HG02642 (cell line): Measurements from ENCODE around the gene ANK3.

ENCODE experiments used
- ATAC-seq: cut with Tn5 transposase; IDR thresholded peaks from one replicate; pipeline ENCODE4 v1.9.1; 2021; ENCODE audit warnings: mild to moderate bottlenecking; ENCODE audit not compliant: unreplicated experiment, poor library complexity

Gene ANK3

DNA sequence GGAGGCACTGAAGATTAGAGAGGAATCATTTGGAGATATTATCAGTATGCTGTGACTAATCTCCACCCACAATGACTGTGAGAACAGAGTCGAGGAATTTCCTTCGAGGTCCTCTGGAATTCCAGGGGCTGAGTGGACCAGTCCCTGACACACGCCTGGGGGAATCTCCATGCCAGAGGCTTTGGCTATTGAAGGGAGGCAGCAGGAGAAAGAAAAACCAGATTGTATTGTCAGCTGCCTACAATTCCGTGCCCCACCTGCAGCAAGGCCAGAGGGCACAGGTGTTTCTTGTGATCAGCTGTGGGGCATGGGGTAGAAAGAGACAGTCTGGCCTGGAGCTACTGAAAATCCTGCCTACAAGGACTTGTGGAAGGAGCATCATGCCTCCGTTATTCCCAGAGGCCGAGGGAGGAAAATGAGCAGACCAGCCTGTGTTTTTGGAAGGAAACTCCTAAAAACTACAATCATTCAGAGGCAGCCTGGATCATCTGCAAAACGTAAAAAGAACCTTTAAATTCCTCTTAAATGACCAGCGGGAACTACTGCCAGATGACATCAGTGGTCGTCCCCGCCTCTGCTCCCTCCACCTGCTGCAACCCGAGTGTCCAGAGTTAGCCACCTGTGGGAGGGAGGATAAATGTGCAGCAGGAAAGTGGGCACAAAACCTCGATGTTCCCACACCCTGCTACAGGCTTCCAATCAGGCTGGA is 25.4 kb upstream of the ANK3 start:
- no peak for ATAC-seq

DNA sequence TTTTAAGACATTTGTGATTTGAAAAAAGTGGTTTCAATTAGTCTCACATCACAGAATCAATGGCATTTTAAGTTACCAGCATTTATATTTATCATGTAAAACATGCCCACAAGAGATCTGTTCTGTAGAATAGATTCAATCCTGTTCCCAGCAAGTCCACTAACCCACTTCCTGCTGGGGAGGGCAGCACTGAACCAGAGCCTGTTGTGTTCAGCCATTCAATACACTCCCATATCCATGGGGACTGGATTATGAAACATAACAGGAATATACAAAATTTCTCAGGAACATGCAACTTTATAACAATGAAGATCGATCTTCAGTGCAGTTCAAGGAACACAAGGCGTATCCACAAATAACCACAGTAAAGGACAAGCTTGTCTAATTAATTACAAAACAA is 24.4 kb upstream of the ANK3 start:
- no peak for ATAC-seq

DNA sequence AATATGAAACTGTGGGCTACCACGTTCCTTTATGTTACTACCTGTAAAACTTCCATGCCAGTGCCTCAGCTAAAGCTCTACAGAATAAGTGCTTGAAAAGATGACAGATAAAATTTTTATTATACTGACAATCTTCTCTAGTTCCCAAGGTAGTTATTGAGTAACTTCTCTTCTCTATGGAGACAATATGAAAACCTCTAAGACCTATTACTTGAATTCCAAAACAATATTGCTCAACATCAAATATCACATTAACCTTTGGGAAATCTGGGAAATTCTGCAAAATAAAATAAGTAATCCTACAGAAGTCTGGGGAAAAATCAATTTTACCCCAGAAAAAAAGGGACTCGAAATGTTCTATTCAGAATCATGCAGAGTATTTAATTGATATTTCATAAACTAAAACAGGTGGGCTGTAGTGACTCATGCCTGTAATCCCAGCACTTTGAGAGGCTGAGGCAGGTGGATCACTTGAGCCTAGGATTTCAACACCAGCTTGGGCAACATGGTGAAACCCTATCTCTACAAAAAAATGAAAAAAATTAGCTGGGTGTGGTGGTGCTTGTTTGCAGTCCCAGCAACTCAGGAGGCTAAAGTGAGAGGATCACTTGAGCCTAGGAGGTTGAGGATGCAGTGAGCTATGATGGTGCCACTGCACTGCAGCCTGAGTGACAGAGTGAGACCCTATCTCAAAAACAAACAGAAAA is 23.8 kb upstream of the ANK3 start:
- ATAC-seq, result no peak

DNA sequence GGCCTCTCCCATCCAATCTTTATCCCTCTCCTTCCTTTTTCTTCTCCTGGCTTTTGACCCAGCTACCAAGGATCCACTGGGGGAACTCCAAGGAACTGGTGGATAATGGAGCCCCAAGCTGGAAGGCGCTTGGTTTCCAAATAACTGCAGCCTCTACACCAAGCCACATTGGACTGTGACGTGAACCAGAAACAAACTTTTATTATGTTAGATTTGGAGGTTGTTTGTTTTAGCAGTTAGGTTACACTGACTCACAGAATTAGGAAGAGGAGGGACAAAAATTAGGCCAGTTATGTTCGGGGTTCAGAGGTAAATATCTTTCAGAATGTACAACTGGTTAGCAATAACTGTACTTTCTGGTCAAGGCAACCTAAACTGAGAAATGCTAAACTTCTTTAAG is 21.3 kb upstream of the ANK3 start:
- no peak for ATAC-seq

DNA sequence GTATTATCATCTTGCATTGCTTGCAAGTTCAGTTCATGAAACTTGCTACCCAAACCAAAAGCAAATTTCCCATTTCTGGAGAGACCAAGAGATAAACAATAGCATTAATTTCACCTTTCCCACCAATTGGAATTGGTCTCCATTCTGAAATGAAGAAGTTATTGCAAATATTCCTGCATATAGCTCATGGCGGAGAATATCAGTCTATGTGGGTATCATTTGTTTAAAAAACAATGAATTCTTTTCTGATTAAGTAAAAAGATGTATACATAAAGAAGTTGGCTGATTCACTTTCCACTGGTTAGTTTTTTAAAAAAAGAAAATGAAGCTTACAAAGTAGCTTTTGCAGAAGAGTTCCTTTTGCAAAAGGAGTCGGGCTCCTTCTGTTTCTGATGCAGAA is 19.5 kb upstream of the ANK3 start:
- ATAC-seq, result no peak

DNA sequence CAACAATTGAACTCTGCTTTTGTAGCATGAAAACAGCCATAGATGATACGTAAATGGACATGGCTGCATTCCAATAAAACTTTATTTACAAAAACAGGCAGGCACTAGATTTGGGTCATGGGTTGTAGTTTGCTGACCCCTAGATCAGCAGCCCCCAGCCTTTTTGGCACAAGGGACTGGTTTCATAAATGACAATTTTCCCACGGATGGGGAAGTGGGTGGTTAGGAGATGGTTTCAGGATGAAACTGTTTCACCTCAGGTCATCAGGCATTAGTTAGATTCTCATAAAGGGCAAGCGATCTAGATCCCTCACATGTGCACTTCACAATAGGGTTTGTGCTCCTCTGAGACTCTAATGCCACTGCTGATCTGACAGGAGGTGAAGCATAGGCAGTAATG is 16.5 kb upstream of the ANK3 start:
- ATAC-seq, result no peak

DNA sequence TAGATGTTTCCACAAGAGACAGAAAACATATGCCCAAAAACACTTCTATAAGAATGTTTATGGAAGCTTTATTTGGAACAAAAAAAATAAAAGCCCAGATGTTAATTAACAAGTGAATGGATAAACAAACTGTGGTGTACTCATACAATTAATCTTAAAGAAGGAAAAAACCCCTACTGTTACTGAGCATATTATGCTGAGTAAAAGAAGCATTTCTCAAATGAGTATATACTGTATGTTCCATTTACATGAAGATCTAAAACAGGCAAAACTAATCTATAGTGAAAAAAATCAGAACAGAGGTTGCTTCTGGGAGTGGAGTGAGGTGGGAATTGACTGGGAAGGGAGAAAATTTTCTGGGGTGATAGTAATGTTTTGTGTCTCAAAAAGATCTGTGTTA is 15.5 kb upstream of the ANK3 start:
- no peak for ATAC-seq

DNA sequence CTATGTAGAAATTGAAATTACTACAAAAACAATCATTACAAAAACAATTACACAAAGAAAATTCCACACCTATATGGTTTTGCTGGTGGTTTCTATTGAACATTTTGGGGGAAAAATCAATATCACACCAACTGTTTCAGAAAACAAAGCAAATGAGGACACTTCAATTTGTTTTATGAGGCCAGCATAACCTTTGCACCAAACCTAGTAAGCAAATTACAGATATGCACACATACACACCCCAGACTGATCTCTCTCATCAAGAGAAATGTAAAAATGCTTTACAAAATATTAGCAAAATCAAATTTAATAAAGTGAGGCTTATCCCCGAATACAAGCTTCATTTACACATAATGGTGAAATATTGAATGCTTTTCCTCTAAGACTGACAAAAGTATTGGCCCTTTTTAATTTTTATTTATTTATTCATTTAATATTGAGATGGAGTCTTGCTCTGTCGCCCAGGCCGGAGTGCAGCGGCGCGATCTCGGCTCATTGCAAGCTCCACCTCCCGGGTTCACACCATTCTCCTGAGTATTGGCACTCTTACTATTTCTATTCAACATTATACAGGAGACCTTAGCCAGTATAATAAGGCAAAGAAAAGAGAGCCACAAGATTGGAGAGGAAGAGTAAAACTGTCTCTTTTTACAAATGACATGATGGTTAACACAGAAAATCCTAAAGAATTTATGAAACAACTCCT is 13.6 kb upstream of the ANK3 start:
- no peak for ATAC-seq

DNA sequence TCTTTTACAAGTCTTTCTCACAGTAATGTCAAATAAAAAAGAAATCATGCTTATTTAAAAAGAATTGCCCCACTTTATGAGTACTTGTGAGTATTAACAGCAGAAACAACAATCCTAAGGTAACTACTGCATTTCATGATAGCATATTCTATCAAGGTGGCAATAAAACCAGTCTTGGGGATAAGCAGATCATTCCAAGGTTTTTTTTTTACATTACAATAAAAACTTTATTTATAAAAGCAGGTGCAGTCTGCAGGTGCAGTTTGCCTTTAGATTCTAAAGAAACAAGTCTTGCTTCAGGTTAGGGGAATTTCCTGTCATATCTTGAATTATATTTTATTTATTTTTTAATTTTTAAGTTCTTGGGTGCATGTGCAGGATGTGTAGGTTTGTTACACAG is 10.7 kb upstream of the ANK3 start:
- ATAC-seq, result no peak

DNA sequence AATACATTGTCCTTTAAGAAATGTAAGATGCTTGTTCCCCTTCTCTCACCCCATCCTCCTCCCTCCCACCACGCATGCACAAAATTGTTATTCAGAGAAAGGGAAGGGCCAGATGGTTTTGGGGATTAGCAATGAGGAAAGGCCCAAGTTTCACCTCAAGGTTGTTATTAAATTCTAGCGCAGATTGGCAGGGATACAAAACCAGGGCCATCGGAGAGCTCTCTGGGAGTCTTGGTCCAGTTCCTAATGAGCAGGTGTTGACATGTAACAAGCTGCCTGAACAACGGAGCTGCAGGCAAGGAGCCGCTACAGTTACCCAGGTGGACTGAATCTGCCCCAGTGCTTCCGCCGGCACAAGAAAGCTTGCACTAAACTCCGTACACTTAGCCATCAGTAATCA is 9.7 kb upstream of the ANK3 start:
- ATAC-seq, result no peak

DNA sequence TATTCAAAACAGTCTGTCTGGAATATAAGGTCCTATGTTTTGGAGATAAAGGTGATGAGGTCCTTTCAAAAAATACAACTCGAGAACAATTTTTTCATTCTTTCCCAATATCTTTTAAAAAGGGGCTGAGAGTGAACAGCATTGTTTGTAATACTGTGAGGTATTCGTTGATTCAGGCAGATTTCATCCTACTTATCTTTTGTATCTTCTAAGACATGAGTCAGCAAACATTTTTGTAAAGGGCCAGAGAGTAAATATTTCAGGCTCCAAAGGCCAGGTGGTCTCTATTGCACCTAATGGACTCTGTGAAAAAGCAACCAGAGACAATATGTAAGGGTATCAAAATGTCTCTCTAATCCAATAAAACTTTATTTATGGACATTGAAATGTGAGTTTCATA is 8.1 kb upstream of the ANK3 start:
- ATAC-seq, result no peak

DNA sequence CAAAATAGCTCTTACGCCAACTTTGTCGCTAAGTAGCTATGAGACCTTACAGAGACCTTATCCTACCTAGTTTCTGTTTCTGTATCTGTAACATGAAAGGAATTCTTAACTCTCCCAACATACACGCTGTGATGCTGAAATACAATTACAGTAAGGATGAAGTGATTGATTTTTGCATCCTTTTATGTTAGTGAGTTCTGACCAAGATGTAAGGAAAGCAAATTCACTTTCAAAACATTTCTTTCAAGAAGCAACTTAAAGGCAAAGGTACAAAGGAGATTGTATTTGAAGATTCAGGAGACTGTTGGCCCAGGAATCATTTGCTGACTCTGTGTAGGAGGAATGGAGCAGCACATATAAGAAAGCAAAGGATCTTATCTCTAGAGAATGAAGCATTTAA is 7.1 kb upstream of the ANK3 start:
- ATAC-seq, result no peak

DNA sequence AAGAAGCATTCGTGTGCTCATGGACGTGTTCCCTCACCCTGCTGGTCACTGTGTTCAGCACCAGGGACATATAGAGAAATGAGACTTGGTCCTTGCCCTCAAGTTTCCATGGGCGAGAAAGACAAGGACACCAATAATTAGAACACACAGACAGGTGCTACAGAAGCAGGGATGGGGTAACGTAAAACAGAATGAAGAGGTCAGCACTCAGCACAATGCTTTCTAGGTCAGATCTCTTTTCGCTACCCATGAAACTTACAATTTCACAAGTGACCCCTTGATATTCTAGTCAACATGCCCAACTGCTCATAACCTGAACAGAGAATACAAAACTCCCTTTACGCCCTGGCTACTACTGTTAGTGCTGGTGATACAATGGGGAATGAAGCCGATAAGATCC is 6.0 kb upstream of the ANK3 start:
- no peak for ATAC-seq

DNA sequence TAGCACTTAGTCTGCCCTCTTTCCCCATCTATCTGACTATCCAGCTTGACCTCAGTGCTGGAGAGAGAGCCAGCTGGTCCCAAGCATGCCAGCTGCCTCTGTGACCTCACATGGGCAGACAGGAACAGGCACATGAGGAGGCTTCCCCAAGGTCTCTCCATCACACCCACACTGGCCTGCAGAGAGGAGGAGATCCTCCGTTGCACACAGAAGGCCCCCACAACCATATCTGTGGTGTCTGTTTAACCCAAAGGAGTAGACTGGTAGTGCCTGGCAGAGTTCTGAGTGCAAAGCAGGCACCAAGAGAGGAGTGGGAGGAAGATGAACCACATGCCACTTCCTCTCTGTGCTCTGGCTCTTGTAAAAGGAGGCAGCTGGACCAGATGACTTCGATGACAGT is 4.8 kb upstream of the ANK3 start:
- no peak for ATAC-seq

DNA sequence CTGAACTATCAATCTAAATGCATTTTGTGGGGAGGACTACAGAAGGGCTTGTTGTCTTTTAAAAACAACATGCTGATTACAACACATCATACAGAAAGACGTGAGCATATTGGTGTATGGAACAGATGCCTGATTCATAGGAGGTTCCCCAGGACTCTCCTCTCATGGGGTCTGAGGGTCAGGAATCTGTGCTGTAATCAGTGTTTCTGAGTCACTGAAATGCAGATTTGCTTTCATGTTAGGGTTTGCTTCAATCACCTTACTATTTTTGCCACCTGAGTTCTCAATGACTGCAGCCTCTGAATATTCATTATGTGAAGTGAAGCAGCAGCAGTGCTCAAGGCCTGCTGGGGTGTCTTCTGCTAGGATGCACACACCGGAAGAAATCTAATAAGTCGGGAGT is 550 bp upstream of the ANK3 start:
- no peak for ATAC-seq

DNA sequence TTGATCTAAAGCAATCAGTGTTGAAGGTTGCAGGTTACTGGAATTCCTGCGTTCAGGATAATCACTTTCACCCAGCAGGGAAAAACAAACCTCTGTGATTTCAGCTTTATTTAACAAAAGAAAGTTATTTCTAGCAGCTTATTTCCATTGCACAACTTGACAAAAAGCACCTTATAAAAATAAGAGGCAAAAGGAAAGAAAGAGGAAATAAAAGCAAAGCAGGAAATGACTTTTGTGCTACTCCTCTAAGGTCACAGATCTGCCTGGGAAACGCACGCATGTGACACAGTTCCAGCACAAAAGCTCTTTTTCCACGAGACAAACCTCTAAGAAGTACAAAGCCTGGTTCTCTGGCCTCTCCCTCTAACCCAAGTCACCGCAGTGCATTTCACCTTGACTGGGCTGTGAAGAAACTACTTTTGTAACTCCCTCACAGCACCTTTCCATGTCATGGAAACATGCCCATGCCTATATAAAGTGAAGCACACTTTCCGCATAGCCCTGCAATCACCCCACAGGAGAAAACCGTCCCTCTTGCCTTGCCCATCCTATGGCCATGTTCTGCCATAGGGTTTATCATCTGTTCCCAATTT is 870 bp downstream of the ANK3 start:
- ATAC-seq, result no peak

DNA sequence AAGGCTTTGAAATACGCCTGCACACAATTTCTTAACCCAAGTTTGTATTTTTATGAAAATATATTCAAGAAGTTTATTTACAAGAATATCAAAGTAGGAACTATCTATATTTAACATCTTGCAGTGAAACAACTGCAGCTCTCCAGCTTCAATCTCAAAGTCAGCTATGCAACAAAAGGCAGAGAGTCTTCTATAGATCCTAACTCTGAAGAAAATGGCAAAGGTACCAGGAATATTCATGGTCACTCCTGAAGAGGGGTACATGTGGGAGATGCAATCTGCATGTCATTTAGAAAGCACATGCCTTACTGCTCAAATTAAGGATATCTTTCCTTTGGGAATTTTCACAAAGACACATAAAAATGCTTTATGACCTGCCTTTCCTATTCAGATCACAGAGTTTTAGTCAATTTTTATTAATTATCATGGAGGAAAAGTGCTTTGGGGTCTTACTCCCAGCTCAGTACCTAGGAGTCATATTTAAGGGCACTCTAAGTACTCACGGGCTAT is 1.5 kb downstream of the ANK3 start:
- ATAC-seq, result no peak

DNA sequence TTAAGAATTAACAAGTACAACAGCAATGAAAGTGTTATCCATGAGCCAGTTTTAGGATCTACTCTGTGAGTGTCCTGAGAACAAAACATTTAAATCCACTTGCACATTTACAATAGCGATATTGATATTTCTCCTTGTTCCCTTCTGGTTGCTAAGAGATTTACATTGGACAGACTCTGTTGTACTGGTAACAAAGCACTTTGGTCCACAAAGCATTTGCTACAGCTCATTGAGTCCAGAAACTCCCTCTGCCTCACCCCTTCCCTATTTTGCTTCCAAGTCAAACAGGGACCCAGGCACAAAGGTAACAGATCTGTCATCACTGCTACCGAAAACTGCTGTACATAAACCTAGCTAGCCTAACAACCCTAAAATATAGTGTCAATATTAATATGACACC is 2.1 kb downstream of the ANK3 start:
- no peak for ATAC-seq

DNA sequence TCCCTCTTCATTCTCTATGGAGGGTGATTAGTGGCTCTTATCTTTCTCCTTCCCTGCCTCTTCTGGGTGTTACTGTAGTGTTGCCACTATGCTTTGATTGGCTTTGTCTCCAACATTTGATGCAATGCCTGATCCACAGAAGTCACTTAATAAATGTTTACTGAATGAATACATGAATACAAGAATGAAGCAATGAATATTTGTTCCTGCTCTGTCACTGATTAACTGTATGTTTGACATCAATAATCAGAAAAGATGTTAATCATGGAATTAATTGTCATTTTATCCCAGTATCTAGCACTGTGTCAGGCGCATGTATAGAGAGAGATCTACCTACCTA is 4.3 kb downstream of the ANK3 start:
- ATAC-seq, result no peak

DNA sequence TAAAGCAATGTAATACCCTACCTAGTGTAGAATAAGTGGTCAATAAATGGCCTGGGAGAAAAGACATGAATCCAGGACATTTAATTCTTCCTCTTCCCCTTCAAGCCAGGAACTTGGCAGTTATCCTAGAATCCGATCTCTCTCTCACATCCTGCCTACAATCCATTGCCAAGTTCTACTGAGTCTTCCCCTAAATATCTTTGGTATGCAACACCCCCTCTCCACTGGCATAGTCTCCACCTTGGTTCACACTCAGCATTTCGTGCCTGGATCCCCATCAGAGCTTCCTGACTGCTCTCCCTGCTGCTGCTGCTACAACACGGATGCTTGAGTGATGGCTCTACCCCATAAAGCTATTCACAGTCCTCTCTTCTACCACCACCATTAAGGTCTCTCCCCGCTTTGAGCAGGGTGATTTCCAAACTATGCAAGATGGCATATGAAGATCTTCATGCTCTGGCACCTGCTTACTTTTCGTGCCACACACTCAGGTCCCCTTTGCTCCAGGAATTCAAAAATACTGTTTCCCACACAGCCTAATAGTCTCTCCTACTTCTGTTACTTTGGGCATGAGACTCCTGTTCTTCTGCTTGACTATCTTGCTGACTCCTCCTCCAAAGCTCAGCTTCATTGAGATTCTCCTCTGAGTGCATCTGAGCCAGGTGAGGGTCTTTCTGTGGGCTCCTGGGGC is 4.8 kb downstream of the ANK3 start:
- ATAC-seq, result no peak

DNA sequence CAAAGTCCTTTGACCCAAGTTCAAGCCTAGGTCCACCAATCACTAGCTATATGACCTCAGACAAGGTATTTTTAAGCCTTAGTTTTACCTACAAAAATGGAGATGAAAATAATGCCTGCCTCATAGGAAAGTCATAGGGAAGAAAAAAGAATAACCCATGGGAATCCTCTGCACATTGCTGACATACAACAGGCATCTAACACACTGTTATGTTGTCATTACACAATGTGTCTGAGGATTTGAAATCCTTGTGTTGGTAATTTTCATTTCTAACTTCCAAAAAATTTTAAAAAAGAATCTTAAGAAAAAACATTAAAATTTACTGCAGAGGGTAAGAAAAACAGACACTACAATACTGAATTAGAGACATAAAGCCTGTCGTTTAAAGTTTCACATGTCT is 5.7 kb downstream of the ANK3 start:
- ATAC-seq, result no peak
